GM19239 (cell line): ENCODE results near the gene ALDH3B2.
A peak's percentile ranks its signal among the peaks of the same experiment; 100 is the strongest.
"Not testable (repeated sequence)": the region's sequence is repeated elsewhere in the genome, so short reads cannot be mapped to it uniquely, and the experiment has no call there.

ENCODE experiments used
- DNase-seq: peaks from one replicate; pipeline ENCODE4 v3.0.0; 2011; ENCODE audit warnings: low spot score; ENCODE audit not compliant: insufficient read length
- FAIRE-seq: peaks from 2 replicates; lab custom pipeline; 2011; peaks lifted over from hg19 to GRCh38; lab: Jason Lieb, UNC

Gene ALDH3B2

DNA sequence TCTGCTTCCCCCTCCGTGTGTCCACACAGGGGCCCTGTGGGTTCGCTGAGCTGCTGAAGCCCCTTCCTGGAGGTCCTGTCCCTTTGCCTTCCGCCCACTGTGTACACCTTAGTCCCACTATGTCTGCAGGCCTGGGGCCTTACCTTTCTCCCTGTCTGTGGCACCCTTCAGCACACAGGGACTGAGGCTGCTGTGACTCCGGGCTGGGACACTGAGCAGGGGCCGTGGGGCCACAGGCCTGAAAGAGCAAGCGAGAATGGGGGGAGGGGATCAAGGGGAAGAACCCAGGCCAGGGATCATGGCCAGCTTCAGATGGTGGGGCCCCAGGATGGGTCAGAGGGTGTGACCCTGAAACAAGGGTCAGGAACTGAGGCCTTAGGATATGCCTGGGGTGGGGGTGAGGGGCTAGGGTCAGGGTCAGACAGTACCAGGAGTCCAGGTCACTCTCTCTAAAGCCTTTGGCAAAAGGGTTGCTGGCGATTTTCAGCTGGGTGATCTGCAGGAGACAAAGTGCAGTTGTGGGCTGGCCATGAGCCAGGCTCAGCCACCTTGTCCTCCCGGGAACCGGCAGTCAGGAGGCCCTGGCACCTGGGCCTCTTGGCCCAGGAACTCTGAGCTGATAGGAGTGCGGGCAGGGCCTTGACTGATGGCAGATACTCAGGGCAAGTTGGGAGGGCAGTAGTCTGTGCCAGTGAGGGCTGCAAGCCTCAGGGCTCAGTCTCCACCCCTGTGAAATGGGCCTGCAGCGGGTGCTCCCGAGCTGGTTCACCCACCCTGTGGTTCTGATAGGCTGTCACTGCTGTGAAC lies 42.0 kb downstream of the ALDH3B2 start:
- no peak for DNase-seq
- FAIRE-seq: no peak

DNA sequence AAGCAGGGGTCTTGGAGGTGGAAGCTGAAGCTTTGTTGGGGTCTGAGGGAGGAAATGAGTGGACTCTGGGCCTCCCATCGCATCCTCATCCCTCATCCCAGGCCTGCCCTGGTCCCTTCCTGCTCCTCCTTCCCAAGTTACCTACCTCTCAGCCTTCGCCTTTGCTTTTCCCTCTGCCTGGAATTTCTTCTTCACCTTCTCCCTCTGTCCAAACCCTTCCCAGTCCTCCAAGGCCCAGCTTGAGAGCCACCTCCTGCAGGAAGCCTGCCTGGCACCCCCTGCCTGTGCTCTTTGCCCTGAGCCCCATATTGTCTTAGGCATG lies 42.6 kb downstream of the ALDH3B2 start:
- DNase-seq: no peak
- FAIRE-seq: no peak

DNA sequence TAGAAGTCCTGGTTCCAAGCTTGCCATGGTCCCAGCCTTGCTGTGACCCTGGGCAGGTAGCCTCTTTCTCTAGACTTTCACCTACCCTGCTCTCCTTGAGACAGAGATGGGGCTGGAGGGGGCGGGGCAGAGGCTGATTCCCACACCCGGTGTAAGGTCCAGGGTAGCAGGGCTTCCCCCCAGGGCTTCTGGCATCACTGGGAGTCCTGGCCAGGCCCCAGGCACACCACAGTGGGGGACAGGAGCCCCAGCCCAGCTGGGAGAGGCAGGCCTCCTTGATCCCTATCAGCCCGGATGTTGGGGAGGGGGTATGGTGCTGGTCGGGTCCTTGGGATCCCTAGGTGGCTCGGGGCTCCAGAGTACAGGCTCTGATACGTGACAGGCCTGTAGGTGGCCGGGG lies 43.0 kb downstream of the ALDH3B2 start:
- FAIRE-seq (no peak), DNase-seq (no peak)

GRCh38 chr11:67630943-67631331 lies 43.5 kb downstream of the ALDH3B2 start:
- DNase-seq: no peak
- FAIRE-seq: no peak

- peak; percentile 73 for FAIRE-seq
Measured at GRCh38 chr11:67630228-67630942, 44.0 kb downstream of the ALDH3B2 start.

GRCh38 chr11:67629386-67630227 lies 44.8 kb downstream of the ALDH3B2 start, which contains the start of gene NUDT8:
NUDT8 (minus strand) TSS chr11:67629937; CDS start chr11:67629911, 26 bp downstream.
- peak; percentile 89 for FAIRE-seq

More at GRCh38 chr11:67630228-67630942, 44.0 kb downstream of the ALDH3B2 start:
- DNase-seq: peak; percentile 95

GRCh38 chr11:67628710-67629385 lies 45.6 kb downstream of the ALDH3B2 start:
- DNase-seq: no peak
- no peak for FAIRE-seq

More at GRCh38 chr11:67629386-67630227, 44.8 kb downstream of the ALDH3B2 start, which contains the start of gene NUDT8:
- peak; percentile 89 for DNase-seq

- no peak for DNase-seq
- FAIRE-seq: no peak
Measured at GRCh38 chr11:67627812-67628624, 46.4 kb downstream of the ALDH3B2 start.

DNA sequence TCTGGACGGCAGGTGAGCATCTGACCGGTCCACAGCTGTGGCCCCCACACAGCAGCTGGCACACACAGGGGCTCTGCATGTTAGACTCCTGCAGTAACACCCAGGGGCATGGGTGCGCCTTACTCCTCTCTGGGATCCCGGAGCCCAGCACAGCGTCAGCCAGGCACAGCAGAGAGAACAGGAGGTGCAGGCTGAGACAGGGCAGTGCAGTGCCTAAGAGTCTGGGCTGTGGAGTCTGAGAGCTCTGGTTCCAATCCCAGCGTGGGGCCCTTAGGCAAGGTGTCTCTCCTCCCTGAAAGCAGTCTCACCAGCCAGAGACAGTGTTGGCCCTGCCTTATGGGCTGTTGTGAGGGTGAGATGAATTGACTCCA lies 47.0 kb downstream of the ALDH3B2 start:
- no peak for FAIRE-seq
- DNase-seq: no peak

GRCh38 chr11:67626970-67627369 lies 47.5 kb downstream of the ALDH3B2 start:
- no peak for DNase-seq
- no peak for FAIRE-seq

GRCh38 chr11:67626131-67626833 lies 48.1 kb downstream of the ALDH3B2 start:
- DNase-seq, FAIRE-seq: not testable (repeated sequence)

DNA sequence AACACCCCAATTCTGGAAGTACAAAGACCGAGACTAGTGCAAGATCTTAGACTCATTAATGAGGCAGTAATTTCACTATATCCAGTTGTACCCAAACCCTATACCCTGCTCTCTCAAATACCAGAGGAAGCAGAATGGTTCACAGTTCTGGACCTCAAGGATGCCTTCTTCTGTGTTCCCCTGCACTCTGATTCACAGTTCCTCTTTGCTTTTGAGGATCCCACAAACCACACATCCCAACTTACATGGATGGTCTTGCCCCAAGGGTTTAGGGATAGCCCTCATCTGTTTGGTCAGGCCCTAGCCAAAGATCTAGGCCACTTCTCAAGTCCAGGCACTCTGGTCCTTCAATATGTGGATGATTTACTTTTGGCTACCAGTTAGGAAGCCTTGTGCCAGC lies 50.6 kb downstream of the ALDH3B2 start:
- DNase-seq, FAIRE-seq: not testable (repeated sequence)

GRCh38 chr11:67622905-67623304 lies 51.5 kb downstream of the ALDH3B2 start:
- DNase-seq, FAIRE-seq: not testable (repeated sequence)

DNA sequence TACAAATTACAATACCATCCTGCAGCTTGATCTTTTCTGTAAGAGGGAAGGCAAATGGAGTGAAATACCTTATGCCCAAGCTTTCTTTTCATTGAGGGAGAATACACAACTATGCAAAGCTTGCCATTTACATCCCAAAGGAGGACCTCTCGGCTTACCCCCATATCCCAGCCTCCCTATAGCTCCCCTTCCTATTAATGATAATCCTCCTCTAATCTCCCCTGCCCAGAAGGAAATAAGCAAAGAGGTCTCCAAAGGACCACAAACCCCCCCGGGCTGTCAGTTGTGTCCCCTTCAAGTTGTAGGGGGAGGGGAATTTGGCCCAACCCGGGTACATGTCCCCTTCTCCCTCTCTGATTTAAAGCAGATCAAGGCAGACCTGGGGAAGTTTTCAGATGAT lies 52.5 kb downstream of the ALDH3B2 start:
- not testable (repeated sequence) for FAIRE-seq, DNase-seq

DNA sequence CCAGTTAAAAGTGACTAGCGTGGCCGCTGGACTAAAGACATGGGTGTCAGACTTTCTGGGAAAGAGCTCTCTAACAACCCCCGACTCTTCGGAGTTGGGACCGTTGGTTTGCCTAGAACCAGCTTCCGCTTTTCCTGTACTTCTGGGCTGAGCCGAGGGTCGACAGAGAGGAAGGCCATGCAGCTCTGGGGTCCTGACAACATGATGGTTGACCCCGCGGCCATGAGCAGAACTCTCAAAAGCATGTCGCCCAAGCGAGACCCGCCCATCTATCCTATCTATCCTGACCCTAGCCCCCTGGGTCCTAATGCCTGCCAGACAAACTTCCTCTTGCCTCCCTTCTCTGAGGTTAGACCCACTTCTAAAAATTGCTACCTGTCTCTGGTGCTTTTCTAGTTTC lies 53.8 kb downstream of the ALDH3B2 start:
- DNase-seq, FAIRE-seq: not testable (repeated sequence)

DNA sequence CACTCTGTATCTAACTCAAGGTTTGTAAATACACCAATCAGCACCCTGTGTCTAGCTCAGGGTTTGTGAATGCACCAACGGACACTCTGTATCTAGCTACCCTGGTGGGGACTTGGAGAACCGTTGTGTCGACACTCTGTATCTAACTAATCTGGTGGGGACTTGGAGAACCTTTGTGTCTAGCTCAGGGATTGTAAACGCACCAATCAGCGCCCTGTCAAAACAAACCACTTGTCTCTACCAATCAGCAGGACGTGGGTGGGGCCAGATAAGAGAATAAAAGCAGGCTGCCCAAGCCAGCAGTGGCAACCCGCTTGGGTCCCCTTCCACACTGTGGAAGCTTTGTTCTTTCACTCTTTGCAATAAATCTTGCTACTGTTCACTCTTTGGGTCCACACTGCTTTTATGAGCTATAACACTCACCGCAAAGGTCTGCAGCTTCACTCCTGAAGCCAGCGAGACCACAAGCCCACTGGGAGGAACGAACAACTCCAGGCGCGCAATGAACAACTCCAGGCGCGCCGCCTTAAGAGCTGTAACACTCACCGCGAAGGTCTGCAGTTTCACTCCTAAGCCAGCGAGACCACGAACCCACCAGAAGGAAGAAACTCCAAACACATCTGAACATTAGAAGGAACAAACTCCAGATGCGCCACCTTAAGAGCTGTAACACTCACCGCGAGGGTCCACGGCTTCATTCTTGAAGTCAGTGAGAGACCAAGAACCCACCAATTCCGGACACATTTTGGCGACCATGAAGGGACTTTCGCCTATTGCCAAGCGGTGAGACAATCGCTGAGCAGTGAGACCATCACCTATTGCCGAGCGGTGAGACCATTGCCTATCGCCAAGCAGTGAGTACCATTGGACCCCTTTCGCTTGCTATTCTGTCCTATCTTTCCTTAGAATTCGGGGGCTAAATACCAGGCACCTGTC lies 54.5 kb downstream of the ALDH3B2 start:
- FAIRE-seq, DNase-seq: not testable (repeated sequence)

DNA sequence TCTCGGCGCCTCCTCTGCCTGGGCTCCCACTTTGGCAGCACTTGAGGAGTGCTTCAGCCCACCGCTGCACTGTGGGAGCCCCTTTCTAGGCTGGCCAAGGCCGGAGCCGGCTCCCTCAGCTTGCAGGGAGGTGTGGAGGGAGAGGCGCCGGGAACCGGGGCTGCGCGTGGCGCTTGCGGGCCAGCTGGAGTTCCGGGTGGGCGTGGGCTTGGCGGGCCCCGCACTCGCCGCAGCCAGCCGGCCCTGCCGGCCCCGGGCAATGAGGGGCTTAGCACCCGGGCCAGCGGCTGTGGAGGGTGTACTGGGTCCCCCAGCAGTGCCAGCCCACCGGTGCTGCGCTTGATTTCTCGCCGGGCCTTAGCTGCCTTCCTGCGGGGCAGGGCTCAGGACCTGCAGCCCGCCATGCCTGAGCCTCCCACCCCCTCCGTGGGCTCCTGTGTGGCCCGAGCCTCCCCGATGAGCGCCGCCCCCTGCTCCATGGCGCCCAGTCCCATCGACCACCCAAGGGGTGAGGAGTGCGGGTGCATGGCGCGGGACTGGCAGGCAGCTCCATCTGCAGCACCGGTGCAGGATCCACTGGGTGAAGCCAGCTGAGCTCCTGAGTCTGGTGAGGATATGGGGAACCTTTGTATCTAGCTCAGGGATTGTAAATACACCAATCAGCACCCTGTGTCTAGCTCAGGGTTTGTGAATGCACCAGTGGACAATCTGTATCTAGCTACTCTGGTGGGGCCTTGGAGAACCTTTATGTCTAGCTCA lies 55.3 kb downstream of the ALDH3B2 start:
- DNase-seq, FAIRE-seq: not testable (repeated sequence)
